Effector CD4-positive, alpha-beta T cell (primary cell): ENCODE measurements around the gene SOX9.
"Not testable (repeated sequence)": the region's sequence is repeated elsewhere in the genome, so short reads cannot be mapped to it uniquely, and the experiment has no call there.

Experiments
- DNase-seq: peaks from one replicate; pipeline ENCODE4 v3.0.0-alpha.2; 2020

The SOX9 gene

DNA sequence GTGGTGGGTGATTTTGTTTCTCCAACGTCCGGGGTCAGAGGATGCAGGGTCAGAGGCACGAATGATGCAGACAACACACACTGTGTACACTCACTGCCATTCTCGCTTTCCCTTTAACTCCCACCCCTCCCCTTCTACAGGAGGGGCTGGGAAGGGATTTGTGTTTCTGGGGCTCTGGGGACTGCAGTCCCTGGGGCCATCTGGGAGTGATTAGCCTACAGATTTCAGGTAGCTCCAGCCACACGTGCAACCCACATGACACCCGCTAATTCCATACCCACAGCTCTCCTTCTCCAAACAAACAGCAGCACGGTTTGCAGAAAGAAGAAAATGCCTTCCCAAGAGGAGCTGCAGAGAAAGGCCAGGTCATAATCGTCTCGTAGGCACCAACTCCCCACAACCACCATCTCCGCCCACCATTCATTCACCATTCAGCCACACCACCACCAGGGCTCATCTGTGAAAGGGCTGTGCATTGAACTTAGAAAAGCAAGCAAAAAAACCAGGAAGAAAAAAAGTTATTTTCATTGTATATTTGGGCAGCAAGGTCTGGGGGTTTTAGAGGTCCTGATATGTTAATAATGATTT is 9.4 kb upstream of the SOX9 start:
- DNase-seq, result no peak

DNA sequence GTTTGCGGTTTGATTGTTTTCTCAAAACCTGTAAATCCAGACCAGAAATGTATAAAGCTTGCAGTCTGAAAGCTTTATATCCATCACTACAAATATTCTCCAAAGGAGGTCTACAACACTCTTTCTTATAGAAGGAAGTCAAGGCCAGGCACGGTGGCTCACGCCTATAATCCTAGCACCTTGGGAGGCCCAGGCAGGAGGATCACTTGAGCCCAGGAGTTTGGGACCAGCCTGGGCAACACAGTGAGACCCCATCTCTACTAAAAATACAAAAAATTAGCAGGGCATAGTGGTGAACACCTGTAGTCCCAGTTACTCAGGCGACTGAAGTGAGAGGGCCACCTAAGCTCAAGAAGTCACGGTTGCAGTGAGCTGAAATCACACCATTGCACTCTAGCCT is 8.9 kb upstream of the SOX9 start:
- not testable (repeated sequence) for DNase-seq

DNA sequence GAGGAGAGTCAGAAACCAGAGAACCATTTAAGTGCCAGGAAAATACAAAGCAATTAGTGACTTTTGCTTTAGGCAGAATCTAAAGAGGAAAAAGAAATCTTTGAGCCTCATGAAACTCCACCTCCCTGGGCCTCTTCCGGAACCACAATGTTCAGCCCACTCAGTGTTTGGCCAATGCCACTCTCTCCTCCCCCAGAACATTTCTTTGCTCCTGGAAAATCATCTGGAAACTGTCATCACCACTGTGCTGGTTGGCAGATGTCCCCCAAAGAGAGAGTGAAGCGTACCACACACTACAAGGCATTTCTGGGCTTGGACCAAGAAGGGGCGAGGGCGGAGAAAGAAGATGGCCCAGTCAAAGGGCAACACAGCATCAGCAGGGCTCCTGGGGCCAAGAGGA is 7.1 kb upstream of the SOX9 start:
- no peak for DNase-seq

DNA sequence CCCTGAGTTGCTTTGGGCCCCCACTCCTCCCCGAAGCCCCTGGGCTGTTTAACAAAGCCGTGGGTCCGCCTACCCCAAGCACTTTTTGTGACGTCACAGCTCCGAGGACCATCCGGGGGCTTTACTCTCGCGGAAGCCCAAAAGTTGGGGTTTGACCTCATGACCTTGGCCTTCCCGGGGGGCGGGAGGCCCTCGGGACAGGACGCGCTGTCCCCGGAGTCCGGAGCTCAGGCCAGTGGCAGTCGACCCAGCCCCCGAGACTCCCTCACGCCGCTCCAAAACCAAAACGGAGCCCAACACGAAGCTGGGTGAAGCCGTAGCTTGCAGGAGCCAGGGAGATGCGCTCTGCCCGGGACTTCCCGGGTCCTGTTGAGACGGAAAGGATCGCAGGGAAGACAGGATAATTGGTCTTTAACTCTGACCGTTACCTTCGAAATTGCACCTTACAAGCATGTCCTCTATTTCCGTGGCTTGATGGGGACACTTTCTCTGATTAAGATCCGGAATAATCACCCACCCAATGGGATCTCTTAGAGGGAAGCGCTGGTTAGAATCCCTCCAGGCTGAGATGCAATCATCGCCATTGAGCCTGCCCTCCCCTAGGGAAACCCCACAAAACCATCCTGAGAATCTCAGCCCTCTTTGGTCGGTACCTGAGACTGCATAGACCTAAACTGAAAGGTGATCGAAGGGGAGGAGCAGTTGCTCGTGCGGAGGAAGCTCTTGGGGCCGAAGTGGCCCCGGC is 4.9 kb upstream of the SOX9 start:
- DNase-seq, result no peak

DNA sequence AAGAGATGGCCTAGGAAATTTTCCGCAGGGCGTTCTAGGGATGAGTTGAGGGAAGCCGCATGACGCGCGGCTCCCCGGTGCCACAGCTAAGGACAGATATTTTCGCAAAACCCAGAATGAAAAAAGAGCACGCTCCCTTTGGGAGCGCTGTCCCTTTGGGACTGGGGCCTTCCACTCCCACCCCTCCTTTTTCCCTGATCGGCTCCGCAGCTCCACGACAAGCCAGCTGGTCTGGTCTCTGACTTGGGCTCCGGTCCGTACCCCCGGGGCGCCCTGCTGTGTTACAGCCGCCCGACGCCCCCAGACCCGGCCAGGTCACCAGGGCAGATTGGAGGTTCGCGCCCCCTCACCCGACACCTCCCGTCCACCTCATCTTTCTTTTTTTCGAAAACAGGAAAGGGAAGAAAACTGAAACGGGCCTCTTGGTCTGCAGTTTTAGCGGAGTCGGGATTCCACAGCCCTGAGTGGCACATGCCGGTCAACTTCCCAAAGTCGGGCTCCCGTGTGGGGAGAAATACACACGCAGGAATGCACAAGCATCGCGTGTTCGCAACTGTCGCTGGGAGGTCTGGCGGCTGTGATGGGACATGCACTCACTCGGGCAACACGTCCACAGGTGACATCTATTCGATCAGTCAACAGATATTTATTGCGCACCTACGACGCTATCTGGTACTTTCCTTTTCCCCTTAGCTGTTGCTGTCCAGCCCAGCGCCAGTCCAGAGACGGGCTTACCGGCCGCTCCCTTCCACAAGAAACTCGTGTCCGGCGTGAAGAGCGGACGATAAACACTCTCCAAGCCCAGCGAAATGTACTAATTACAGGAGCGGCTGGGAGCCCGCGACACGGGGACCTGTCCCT is 3.9 kb upstream of the SOX9 start:
- no peak for DNase-seq

DNA sequence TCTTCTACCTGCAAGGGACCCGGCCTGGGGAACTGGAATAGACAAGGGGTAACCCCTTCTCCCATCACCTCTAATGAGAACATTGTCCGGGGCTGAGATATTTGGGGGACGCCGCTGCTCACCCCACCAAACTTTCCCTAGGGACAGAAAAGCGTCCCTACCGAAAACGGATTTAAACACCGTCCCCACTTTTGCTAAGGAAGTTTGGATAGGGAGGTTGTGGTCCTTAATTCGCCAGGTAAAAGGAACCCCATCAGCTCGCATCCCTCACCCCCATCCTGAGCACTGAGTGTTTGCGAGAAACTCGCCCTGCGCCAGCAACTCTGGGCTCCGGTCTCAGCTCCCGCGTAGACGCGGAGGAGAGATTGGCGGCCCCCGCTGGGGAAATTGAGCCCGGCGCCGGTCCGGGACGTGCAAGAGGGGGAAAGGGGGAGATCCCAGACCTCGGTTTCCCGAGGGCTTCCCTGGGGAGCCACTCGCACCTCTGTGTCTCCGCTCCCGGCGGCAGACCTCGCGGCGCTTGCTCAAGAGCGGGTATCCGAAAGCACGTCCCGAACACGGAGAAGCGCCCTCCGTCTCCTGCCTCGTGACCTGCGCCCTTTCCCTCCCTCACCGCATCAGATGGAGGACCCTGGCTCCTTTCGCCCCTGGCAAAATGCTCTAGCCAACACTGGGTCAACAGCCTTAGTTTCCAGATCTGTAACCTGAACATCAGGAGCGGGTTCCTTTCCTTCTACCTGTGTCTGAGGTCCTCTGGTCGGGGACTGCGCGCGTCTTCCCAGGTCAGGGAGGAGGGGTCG is 3.1 kb upstream of the SOX9 start:
- no peak for DNase-seq

DNA sequence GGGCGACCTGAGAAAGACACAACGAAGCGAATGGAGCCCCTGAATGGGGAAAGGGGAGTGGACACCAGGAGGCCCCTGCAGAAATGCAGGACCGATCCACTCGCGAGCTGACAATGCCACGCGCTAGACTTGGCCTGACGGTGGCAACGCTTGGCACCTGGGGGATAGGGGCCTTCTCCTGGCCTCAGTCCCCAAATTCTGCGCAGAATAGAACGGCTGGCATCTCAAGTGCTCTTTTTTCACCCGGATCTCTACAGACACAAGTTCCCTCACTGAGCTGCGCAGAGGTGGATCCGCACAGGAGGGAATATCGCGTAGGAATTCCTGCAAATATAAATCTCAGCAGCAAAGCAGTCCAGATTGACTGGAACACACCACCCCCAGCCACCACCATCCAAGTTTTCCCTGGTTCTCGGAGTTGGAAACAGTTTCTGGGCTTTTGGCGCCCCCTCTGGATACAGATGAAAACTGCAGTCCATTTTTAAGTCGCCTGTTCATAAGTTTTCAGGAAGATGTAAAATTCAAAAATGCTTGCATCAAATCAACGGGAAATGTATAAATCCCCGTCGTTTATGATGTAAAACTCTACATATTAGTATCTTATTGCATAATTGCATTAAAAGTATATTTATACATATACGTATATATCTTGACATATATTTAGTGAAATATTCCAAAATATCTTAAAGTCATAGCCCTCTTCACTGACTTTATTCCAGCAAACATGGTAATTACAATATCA is 2.3 kb upstream of the SOX9 start:
- DNase-seq, result no peak

DNA sequence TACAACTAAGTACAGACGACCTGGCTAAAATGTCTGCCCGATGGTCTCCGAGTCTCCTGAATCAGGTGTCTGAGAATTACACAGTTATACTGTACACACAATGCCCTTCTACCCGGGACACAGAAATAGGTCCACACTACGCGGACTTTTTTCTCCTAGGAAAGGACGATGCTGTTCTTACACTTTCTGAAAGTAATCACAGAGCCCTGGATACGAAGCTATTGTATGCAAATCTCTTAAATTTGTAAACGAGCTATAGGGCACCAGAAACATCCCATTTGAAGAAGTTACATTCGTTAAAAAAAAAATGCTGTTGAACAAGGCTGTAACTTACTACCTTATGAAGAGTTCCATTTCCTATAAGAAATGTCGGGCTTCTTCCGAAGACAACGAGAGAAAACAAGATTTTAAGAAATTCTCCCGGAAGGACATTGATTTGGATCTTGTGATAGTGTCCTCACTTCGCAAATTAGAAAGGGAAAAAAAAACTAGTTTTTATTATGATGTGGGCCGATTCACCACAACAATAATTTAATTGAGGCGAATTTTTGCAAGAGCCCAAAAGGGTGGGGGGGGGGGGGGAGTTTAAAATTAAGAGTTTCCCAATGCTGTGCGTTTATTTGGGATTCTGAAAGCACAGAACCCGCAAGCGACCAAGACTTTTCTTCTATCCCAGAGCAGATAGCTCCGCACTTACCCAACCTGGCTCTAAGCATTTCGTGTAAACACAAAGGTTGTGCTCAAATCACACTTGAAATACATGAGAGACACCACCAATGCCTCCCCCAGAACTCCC is 1.5 kb upstream of the SOX9 start:
- DNase-seq, result no peak

DNA sequence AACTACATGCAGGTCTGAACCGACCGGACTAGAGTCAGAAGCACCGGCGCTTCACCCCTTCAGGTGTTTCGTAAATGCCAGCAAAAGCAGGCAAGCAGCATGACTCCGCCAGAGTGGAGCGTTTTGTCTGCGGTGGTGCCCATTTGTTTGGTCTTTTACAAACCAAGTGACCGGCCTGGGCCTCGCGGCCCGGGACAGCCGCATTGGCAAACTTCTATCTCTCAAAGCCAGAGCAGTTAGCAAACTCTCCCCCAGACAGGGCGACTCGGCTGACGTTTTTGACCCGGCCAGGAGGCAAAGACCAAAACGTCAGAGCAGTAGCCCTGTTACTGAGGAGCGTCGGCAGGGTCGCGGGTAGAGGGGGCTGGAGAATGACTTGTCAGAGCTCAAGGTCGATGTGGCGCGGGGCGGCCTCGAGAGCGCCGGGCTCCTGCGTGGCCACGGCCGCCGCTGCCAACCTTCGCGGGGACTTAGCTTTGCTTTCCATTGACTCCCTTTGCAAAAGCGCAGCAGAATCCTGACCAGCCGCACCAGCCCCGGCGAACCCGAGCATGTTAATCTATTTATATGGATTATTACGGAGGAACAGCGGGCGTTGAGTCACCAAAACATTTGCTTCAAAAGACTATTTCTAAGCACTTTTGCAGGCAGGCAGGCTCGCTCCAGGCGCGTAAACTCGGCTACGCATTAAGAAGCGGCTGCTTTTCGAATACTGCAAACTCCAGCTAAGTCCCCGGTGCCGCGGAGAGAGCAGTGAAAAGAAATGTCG is 763 bp upstream of the SOX9 start:
- no peak for DNase-seq

DNA sequence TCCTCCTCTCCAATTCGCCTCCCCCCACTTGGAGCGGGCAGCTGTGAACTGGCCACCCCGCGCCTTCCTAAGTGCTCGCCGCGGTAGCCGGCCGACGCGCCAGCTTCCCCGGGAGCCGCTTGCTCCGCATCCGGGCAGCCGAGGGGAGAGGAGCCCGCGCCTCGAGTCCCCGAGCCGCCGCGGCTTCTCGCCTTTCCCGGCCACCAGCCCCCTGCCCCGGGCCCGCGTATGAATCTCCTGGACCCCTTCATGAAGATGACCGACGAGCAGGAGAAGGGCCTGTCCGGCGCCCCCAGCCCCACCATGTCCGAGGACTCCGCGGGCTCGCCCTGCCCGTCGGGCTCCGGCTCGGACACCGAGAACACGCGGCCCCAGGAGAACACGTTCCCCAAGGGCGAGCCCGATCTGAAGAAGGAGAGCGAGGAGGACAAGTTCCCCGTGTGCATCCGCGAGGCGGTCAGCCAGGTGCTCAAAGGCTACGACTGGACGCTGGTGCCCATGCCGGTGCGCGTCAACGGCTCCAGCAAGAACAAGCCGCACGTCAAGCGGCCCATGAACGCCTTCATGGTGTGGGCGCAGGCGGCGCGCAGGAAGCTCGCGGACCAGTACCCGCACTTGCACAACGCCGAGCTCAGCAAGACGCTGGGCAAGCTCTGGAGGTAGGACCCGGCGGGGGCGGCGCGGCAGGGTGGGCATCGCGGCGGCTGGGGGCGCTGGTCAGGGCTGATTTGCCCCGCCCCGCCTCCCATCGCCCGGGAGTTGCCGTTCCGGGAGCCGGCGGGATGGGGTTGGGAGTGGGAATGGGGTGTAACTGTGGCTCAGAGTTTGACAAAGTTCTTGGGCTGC is 567 bp downstream of the SOX9 start:
- DNase-seq, result no peak

DNA sequence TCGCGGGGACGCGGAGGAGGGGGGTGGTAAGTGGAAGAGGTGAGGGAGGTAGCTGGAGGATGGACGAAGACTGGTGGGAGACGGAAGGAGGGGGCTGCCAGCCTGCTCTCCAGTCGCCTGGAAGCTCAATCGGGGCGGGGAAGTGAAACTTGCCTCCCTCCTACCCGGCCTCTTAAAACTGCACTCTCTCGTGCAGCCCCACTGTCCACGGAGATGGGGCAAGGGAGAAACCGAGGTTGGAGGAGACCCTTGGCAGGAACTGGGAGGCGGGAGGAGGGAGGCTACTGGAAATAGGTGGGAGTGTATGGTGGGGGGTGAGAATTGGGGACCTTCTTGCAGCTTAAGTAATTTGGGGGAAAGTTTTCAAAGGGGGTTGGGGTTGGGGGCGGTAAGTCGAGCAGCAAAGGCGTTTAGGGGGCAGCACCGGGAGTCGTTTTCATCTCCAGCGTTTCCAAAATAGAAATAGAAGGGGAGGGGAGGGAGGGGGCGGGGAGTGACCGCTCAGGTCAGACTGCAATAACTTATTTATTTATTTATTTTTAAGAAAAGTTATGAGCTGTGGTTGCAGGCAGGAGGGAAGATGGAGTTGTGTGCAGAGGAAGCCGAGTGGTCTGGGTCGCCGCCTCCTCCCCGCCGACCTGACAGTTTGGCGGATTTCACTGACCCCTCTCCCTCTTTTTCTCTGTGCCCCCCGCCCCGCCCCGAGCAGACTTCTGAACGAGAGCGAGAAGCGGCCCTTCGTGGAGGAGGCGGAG is 1.4 kb downstream of the SOX9 start:
- no peak for DNase-seq

DNA sequence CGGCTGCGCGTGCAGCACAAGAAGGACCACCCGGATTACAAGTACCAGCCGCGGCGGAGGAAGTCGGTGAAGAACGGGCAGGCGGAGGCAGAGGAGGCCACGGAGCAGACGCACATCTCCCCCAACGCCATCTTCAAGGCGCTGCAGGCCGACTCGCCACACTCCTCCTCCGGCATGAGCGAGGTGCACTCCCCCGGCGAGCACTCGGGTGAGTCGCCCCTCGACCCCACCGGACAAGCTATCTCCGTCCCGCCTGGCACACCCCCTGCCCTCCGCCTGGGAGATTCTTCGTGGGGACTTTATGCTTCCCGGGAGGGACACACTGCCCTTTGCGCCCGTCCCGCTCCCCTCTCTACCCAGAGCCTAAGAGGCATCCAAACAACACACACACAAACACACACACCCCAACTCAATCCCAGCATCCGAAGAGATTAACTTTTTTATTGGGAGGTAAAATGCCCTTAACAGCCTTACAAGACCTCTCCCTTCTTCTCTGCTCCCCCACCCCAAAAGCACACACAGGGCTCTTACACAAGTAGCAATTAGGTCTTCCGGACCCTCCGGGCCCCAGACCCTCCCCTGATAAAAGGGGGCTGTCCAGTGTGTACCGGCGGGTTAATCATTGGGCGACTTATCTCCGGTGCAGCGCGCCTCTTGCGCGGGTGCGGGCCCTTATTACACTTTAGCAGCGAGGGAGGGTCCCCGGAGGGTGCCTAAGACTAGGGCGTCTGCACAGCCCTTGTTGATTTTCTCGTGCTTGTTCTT is 2.1 kb downstream of the SOX9 start:
- DNase-seq, result no peak

DNA sequence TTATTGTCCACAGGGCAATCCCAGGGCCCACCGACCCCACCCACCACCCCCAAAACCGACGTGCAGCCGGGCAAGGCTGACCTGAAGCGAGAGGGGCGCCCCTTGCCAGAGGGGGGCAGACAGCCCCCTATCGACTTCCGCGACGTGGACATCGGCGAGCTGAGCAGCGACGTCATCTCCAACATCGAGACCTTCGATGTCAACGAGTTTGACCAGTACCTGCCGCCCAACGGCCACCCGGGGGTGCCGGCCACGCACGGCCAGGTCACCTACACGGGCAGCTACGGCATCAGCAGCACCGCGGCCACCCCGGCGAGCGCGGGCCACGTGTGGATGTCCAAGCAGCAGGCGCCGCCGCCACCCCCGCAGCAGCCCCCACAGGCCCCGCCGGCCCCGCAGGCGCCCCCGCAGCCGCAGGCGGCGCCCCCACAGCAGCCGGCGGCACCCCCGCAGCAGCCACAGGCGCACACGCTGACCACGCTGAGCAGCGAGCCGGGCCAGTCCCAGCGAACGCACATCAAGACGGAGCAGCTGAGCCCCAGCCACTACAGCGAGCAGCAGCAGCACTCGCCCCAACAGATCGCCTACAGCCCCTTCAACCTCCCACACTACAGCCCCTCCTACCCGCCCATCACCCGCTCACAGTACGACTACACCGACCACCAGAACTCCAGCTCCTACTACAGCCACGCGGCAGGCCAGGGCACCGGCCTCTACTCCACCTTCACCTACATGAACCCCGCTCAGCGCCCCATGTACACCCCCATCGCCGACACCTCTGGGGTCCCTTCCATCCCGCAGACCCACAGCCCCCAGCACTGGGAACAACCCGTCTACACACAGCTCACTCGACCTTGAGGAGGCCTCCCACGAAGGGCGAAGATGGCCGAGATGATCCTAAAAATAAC is 3.0 kb downstream of the SOX9 start:
- no peak for DNase-seq

DNA sequence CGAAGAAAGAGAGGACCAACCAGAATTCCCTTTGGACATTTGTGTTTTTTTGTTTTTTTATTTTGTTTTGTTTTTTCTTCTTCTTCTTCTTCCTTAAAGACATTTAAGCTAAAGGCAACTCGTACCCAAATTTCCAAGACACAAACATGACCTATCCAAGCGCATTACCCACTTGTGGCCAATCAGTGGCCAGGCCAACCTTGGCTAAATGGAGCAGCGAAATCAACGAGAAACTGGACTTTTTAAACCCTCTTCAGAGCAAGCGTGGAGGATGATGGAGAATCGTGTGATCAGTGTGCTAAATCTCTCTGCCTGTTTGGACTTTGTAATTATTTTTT is 3.6 kb downstream of the SOX9 start:
- DNase-seq, result no peak

DNA sequence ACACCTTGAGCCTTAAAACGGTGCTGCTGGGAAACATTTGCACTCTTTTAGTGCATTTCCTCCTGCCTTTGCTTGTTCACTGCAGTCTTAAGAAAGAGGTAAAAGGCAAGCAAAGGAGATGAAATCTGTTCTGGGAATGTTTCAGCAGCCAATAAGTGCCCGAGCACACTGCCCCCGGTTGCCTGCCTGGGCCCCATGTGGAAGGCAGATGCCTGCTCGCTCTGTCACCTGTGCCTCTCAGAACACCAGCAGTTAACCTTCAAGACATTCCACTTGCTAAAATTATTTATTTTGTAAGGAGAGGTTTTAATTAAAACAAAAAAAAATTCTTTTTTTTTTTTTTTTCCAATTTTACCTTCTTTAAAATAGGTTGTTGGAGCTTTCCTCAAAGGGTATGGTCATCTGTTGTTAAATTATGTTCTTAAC is 4.4 kb downstream of the SOX9 start:
- no peak for DNase-seq

DNA sequence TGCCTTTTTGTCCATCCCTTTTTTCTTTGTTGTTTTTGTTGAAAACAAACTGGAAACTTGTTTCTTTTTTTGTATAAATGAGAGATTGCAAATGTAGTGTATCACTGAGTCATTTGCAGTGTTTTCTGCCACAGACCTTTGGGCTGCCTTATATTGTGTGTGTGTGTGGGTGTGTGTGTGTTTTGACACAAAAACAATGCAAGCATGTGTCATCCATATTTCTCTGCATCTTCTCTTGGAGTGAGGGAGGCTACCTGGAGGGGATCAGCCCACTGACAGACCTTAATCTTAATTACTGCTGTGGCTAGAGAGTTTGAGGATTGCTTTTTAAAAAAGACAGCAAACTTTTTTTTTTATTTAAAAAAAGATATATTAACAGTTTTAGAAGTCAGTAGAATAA is 4.9 kb downstream of the SOX9 start:
- no peak for DNase-seq
